ENCODE results near the gene TSN. TPM values are rescaled to one million over a fixed set of nuclear protein-coding genes. Genes with fewer than 3 reads are reported as not detected.
A peak's percentile ranks its signal among the peaks of the same experiment; 100 is the strongest.

The TSN gene
- total RNA-seq, 1 donor = 56.8 TPM

- DNase-seq (ENCODE audit: low read depth) = no peak
Measured at GRCh38 chr2:121768143-121768755, 12.8 kb downstream of the TSN start.

GRCh38 chr2:121771976-121772742 is 16.7 kb downstream of the TSN start:
- no peak for DNase-seq (ENCODE audit: low read depth)
- H3K4me3 ChIP-seq (ENCODE audit: low read depth, low read length) = no peak overlapping the region
- TF ChIP-seq CTCF (IDR thresholded peaks at IDR 0.05; ENCODE audit: insufficient read depth, low read length) = no peak

More at GRCh38 chr2:121768143-121768755, 12.8 kb downstream of the TSN start:
- H3K4me3 ChIP-seq (ENCODE audit: low read depth, low read length) = no peak overlapping the region
- TF ChIP-seq CTCF (IDR thresholded peaks at IDR 0.05; ENCODE audit: insufficient read depth, low read length) = no peak

- TF ChIP-seq CTCF (IDR thresholded peaks at IDR 0.05; ENCODE audit: insufficient read depth, low read length) = no peak
- no peak for DNase-seq (ENCODE audit: low read depth)
- H3K4me3 ChIP-seq (ENCODE audit: low read depth, low read length) = no peak overlapping the region
Measured at GRCh38 chr2:121774235-121774634, 18.8 kb downstream of the TSN start.

DNA sequence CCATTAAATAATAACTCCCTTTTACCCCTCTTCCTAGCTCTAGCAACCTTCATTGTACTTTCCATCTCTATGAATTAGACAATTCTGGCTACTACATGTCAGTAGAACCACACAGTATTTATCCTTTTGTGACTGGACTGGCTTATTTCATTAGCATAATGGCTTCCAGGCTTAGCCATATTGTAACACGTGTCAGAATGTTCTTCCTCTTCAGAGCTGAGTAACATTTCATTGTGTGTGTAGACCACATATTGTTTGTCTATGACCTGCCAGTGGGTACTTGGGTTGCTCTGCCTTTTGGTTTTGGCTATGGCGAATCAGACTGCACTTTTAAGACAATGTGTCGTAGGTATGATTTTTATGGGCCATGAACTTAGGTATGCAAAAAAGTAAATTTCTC is 20.9 kb downstream of the TSN start:
- no peak for TF ChIP-seq CTCF (IDR thresholded peaks at IDR 0.05; ENCODE audit: insufficient read depth, low read length)
- no peak overlapping the region for H3K4me3 ChIP-seq (ENCODE audit: low read depth, low read length)
- DNase-seq (ENCODE audit: low read depth) = no peak

- no peak overlapping the region for H3K4me3 ChIP-seq (ENCODE audit: low read depth, low read length)
- peak; percentile 26 for DNase-seq (ENCODE audit: low read depth)
- TF ChIP-seq CTCF (IDR thresholded peaks at IDR 0.05; ENCODE audit: insufficient read depth, low read length) = no peak
Measured at GRCh38 chr2:121776885-121777698, 21.6 kb downstream of the TSN start.

- H3K4me3 ChIP-seq (ENCODE audit: low read depth, low read length) = no peak overlapping the region
- no peak for TF ChIP-seq CTCF (IDR thresholded peaks at IDR 0.05; ENCODE audit: insufficient read depth, low read length)
- DNase-seq (ENCODE audit: low read depth) = peak; percentile 77
Measured at GRCh38 chr2:121777699-121778058, 22.2 kb downstream of the TSN start.
